ENCODE data around the gene SEMA6B. TPM values are rescaled to one million over a fixed set of nuclear protein-coding genes. Genes with fewer than 3 reads are reported as not detected.

SEMA6B gene
- total RNA-seq, 1 donor: under 0.01 TPM

DNA sequence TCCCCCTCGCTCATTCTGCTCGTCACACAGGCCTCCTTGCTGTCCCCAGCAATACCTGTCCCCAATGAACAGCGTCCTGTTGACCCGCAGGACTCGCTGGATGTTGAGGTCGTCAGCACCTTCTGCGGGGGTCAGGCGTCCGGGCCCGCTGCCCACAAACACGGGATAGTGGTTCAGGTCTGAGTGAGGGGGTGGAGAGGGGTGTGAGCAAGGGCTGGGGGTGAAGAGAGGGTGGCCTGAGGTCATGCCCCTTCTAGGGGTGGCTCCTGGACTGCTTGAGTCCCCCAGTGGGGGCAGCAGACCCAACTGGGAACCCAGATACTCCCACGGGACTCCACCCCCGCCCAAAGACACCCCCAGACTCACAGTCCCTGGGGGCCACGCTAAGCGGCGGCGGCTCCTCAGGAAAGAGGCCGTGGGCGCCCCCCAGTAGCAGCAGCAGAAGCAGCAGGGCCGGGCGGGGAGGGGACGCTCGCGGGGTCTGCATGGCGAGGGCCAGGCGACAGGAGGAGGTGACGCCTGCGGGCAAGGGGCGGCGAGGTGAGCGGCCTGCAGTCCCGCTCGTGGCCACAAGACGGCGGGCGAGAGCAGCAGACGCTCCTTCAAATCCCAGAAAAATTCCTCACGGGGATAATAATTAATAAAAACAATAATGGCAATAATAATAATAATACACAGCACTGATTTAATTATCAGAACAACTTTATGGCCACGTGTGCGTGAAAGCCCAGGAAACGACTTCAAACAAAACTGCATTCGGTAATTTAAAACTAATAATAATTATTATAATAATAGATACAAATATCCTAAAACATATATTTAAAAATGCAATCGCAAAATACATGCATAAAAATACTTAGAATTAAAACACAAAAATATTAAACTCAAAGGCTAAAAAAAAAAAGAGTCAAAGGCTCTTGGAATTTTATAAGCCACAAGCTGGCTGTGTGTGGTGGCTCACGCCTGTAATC is 1.2 kb downstream of the SEMA6B start:
- no peak for DNase-seq (ENCODE audit: low read depth)
- no peak overlapping the region for H3K4me3 ChIP-seq (ENCODE audit: low read depth, low read length)
- peak; percentile 94 for TF ChIP-seq CTCF (IDR thresholded peaks at IDR 0.05; ENCODE audit: insufficient read depth, low read depth, low read length)

GRCh38 chr19:4557144-4557970 is 2.1 kb downstream of the SEMA6B start:
- H3K4me3 ChIP-seq (ENCODE audit: low read depth, low read length): no peak overlapping the region
- DNase-seq (ENCODE audit: low read depth): no peak
- TF ChIP-seq CTCF (IDR thresholded peaks at IDR 0.05; ENCODE audit: insufficient read depth, low read depth, low read length): peak; percentile 42

DNA sequence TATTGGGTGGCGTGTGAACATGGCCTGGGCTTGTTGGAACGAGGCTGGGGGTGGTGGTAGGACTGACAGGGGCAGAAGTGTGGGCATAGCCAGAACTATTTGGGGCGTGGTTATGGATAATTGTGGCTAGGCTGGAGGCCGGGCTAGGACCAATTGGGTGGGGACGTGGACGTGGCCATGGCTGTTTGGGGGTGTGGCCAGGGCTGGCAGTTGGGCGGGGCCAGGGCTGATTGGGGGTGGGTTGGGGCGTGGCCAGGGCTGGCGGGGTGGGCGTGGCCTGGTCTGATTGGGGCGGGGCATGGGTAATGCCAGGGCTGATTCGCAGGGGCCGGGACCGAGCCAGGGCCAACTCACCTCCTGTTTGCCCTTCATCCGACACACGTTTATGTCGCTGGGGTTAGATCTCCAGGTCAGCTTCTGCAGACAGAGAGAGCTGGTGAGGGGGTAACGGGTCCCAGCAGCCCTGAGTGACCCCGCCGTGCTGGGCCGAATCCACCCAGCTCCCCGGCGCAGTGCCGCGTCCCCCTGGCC is 2.8 kb downstream of the SEMA6B start:
- no peak for TF ChIP-seq CTCF (IDR thresholded peaks at IDR 0.05; ENCODE audit: insufficient read depth, low read depth, low read length)
- peak; percentile 49 for DNase-seq (ENCODE audit: low read depth)
- no peak overlapping the region for H3K4me3 ChIP-seq (ENCODE audit: low read depth, low read length)

DNA sequence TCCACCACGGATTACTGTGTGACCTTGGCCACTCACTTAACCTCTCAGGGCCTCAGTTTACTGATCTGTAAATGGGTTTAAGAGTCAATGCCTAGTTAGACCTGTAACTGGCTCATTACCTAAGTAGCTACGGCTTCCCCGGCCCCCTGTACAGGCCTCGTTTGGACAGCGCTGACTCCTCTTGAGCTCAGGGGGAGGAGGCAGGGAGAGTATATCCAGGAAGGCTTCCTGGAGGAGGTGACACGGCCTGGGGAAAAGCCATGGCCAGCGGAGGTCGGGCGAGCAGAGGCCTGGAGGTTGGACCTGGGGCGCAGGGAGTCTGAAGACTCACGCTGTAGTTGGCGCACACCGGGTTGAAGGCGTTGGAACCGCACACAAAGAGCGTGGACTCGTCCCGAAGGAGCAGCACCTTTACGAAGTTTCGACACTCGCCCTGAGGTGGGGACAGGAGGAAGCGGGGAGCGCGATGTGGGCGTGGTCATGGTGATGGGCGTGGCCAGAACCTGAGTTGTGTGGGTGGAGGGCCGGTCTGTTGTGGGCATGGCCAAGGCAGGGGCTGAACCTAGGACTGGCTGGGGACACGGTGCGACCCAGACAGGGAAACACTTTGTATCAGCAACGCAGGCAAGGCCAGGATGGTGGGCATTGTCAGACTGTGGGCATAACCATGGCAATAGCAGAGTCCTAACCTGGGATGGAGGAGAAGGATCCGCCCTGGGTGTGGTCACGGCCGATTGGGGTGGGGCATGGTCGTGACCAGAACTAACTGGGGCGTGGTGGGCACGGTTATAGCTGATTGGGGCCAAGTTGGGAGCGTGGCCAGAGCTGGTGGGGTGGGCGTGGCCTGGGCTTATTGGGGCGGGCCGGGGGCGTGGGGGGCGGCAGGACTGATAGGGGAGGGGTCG is 3.6 kb downstream of the SEMA6B start:
- no peak overlapping the region for H3K4me3 ChIP-seq (ENCODE audit: low read depth, low read length)
- no peak for TF ChIP-seq CTCF (IDR thresholded peaks at IDR 0.05; ENCODE audit: insufficient read depth, low read depth, low read length)
- DNase-seq (ENCODE audit: low read depth): no peak

DNA sequence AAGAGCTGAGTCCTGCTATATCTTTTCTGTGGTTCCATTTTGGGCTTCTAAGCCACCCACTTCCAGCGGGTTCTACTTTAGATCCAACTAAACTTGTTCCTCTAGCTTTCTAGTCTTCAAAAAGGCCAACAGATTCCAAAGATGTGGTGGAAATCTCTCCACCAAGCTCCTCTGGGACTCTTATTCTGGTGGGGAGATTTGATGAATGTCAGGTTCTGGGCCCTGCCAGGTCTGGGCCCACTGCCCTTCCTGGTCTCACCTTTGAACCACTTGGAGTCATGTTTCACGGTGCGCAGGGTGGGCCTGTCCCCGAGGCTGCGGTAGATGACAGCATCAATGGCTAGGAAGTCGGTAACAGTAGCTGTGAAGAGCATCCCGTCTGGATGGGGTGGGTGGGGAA is 4.8 kb downstream of the SEMA6B start:
- TF ChIP-seq CTCF (IDR thresholded peaks at IDR 0.05; ENCODE audit: insufficient read depth, low read depth, low read length): no peak
- no peak overlapping the region for H3K4me3 ChIP-seq (ENCODE audit: low read depth, low read length)
- DNase-seq (ENCODE audit: low read depth): no peak

- DNase-seq (ENCODE audit: low read depth): no peak
- H3K4me3 ChIP-seq (ENCODE audit: low read depth, low read length): no peak overlapping the region
- no peak for TF ChIP-seq CTCF (IDR thresholded peaks at IDR 0.05; ENCODE audit: insufficient read depth, low read depth, low read length)
Observed at GRCh38 chr19:4553775-4554174, 5.7 kb downstream of the SEMA6B start.

All from fibroblast of villous mesenchyme (primary cell).